ENCODE measurements around the gene GNRHR.
"Not testable (repeated sequence)": the region's sequence is repeated elsewhere in the genome, so short reads cannot be mapped to it uniquely, and the experiment has no call there.

GNRHR gene

GRCh38 chr4:67727124-67727850, 26.9 kb downstream of the GNRHR start:
- no peak for DNase-seq (ENCODE audit: low read depth, low spot score)

DNA sequence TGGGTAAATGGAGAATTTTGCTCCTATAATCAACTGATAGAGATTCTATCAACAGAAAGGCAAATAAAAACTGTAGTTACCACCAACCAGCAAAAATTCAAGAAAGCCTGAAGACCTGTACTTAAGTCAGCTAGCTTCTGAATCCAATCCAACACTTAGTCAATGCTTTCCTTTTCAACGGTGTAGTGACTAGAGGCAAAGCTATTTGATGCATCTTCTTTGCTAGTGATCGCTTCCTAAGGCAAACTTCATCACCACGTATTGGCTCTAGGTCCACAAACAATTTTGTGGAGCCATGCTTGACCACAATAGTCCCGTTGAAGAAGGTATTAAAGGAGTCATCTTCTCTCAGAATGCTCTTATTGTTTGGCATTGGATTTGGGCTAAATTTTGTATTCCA, 28.2 kb downstream of the GNRHR start:
- no peak for DNase-seq (ENCODE audit: low read depth, low spot score)

DNA sequence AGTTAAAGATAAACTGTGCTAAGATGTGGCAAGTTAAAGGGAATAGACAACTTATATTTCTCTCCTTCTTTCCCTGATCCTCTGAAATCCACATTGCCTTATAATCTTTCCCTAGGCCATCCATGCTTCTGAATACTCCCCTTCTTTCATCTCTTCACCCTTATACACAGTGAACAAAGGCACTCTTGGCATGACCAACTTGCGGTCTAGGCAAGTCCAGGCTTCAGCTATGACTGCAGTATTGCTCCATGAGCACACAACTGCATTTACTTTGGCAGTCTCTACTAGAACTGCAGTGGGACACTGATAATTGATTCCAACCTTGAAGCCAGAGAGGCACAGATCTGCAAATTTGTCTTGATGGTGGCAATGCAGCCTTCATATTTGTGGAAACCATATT, 29.1 kb downstream of the GNRHR start:
- DNase-seq (ENCODE audit: low read depth, low spot score) = no peak

- DNase-seq (ENCODE audit: low read depth, low spot score) = no peak
Measured at GRCh38 chr4:67723949-67724348, 30.2 kb downstream of the GNRHR start.

DNA sequence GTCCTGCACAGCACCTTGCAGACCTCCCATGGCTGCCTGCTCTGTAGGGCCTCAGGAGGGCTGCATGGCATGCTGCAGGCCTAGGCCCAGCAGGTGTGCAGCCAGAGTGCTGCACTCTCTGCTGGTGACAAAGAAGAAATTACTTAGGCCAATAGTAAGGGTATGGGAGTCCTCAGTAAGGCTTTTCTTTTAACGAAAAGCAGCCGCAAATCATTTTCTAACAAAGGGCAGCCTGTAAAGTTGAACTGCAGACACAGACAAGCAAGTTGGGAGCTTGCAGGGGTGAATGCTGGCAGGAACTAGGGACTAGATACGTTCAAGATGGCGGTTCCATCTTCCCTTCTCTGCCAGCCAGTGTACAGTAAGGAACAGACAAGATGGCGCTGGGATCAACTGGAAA, 30.8 kb downstream of the GNRHR start:
- DNase-seq (ENCODE audit: low read depth, low spot score) = no peak

- no peak for DNase-seq (ENCODE audit: low read depth, low spot score)
Measured at GRCh38 chr4:67721770-67722597, 32.2 kb downstream of the GNRHR start.

DNA sequence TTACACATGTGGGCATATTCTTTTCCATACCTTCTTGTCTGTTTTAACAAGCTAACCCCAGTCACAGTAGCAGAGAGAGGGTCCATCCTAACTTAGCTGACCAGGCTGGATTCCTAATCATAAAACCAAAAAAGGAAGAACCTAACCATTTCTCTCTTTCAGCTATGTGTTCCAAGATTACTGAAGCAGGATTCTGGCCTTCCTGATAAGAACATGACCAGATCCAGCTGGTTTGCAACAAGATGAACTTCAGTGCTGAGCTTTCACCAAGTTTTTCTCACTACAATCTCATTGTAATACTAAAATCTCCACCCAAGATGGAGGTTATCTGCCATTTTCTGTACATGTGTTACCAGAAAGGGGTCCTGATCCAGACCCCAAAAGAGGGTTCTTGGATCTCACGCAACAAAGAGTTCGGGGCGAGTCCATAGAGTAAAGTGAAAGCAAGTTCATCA, 32.8 kb downstream of the GNRHR start:
- no peak for DNase-seq (ENCODE audit: low read depth, low spot score)

- no peak for DNase-seq (ENCODE audit: low read depth, low spot score)
Measured at GRCh38 chr4:67719953-67720617, 34.1 kb downstream of the GNRHR start.

DNA sequence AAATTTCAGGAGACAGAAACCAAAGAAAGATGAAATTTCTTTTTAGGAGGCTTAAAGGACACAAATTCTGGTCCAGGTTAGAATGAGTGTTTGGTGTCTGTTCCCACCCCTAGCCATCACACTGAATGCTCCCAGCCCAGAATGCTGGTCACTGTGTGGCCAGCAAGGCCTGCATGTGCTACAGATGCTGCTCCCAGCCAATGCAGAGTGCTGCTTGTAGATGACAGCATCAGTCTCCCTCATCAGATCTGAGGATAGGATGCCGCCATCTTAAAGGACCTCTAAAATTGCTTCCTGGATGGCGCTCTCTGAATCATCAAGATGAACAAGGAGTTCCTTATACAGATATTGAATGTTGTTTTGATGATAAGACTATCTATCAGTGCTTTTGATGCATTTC, 35.3 kb downstream of the GNRHR start:
- DNase-seq (ENCODE audit: low read depth, low spot score) = no peak

DNA sequence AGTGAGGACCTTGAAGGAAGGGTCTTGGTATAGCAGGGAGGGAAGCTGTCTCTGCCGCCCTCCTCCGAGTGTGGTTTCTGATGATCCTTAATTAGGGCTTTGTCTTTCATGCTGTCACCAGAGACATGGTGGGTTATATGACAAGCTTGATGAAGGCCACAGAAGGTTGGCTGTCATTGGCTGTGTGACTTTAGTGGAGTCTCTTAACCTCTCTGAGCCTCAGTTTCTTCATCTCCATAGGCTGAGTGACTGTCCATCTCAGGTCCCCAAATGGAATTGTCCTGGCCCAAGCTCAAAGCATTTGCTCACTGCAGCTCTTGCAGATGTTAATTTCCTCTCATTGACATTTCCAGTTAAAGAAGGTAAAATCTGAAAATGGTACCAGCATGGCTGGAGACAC, 36.6 kb downstream of the GNRHR start:
- DNase-seq (ENCODE audit: low read depth, low spot score) = no peak

- DNase-seq (ENCODE audit: low read depth, low spot score) = no peak
Measured at GRCh38 chr4:67714955-67715354, 39.2 kb downstream of the GNRHR start.

DNA sequence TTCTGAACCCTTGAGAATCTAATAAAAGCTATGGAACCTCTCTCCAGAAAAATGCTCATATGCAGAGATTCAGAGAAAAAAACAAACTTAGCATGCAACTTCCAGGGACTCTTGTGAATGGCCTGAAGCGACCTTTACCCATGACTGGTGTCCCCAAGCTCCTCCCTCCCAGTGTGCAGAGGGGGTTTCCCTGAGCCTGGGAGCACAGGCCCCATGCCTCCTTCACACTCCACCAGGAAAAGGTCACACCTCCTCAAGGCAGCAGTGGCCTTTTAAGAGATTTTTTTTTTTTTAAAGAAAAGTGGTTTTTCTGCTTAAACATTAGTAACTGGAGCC, 40.0 kb downstream of the GNRHR start:
- DNase-seq (ENCODE audit: low read depth, low spot score) = no peak

GRCh38 chr4:67713529-67714247, 40.5 kb downstream of the GNRHR start:
- no peak for DNase-seq (ENCODE audit: low read depth, low spot score)

DNA sequence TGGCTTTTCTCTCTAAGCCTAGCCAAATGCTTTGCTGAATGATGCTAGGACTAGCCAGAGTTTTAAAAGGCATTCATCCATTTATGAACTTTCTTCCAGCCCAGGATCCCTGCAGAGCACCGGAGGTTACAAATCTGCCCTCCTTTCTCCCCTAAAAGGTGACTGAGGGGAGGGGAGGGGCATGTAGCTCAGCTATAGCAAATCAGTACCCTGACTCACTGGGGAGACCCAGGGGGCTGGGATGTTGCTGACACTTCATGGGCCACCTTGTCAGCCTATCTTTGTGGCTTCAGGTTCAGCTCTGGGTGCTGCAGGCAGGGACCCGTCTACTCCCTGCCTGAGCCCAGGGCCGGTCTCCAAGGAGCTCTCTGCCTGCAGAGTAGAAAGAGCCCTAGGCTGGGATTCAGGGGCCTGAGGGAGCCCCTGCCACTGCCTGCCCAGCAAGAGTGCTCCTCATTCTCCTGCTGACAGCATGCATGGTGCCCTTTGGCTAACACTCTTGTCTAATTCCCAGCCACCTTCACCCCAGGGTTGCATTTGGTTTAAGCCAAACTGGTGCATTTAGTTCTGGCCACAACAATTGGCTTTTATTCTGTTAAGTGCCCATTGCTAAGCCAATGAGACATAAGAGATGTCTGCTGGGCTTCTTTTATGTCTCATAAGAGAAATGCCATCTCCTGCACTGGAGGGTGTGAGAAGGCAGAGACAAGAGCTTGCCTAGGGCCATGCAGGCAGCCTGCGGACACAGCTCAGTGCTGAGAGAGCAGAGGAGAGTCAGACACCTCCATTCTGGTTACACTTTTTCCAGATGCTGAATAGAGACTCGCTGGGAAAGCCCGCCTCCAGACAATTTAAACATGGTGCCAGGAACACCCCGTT, 41.3 kb downstream of the GNRHR start:
- no peak for DNase-seq (ENCODE audit: low read depth, low spot score)

DNA sequence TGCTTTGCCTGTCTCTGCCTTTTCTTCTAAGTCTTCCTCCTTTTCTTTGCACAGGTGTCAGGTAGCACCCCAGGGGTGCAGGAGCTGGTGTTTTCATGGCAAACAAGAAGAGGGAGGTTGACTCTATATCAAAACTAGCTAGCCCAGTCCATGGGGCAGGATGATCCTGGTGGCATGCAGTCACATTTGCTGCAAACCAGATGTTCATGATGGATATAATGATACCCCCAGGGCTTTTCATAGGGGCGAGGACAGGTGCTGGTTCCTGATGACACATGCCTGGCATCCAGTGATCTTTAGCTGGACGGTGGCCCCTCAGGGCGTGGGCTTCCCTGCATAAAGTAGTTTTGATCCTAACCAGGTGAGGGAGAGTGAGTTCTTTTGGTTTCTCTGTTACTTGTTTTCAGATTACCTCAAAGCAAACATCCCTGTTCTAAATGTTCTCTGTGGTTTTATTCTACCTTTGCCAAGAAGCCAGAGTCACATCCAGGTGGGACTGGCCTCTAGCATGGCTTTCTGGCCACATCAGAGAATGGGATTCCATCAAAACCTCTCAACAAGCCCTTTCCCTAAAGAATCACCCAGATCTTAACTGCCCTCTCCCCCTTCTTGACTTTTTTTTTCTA, 42.1 kb downstream of the GNRHR start:
- no peak for DNase-seq (ENCODE audit: low read depth, low spot score)

DNA sequence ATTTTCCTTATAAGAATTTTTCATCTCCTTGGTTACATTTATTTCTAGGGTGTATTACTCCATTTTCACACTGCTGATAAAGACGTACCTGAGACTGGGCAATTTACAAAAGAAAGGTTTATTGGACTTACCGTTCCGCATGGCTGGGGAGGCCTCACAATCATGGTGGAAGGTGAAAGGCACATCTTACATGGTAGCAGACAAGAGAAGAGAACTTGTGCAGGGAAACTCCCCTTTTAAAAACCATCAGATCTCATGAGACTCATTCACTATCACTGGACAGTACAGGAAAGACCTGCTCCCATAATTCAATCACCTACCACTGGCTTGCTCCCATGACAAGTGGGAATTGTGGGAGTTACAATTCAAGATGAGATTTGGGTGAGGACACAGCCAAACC, 47.5 kb downstream of the GNRHR start:
- DNase-seq (ENCODE audit: low read depth, low spot score) = not testable (repeated sequence)

GRCh38 chr4:67704843-67705242, 49.3 kb downstream of the GNRHR start:
- no peak for DNase-seq (ENCODE audit: low read depth, low spot score)

DNA sequence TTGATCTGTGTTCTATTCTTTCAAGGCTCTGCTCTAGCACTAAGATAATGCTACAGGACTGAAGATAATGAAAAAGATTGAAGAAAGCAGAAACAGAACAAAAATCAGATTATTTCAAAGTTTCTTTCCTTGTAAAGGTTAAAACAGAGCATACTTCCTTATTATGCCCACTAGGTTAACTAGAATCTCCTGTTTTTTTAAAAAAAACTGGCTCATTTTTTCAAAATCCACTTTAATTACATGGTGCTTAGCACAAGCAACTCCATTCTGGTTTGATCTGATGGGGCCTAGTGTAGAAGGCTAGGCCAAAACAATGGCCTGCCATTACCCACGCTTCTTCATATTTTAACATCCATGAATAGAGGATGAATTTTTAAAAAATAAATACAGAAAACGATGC, 52.0 kb downstream of the GNRHR start:
- DNase-seq (ENCODE audit: low read depth, low spot score) = no peak

DNA sequence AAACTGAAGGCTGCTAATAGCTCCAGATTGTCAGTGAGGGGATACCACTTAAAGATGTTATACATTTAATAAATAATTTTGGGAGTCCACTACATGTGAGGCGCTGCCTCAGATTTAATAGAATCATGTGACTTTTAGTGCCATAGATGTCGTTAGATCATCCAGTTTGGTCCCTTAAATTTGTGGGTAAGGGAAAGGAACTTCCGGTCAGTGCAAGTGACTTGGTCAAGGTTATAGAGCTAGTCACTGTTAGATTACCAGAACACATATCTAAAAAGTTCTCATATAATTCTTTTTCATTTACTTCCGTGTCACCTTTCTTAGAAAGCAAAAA, 52.7 kb downstream of the GNRHR start:
- no peak for DNase-seq (ENCODE audit: low read depth, low spot score)

- peak; percentile 91 for DNase-seq (ENCODE audit: low read depth, low spot score)
Measured at GRCh38 chr4:67700738-67701516, 53.3 kb downstream of the GNRHR start, which contains the start of gene UBA6. TSS of gene UBA6 (minus strand) at chr4:67701155. CDS start at chr4:67701119, 36 bp downstream.
